Gastrocnemius medialis (tissue), 4 donors: Measurements from ENCODE around the gene PLAAT1.

Experiments
- POLR2A ChIP-seq, 2 donors: fragments of 450-650 bp; IDR thresholded peaks; one replicate each; pipeline ENCODE4 v1.6.1; 2017; ENCODE audit warnings: antibody characterized with exemption in 2 of 2, mild to moderate bottlenecking in 2 of 2, moderate library complexity in 2 of 2
- TF ChIP-seq, protein P1 (sequence below), 5 experiments: fragments of 450-650 bp in 3 of 5; fragments of 200-600 bp in 2 of 5; sonication (generic) in 2 of 5; IDR thresholded peaks in 4 of 5; conservative IDR thresholded peaks in 1 of 5; 1 replicate in 4 of 5; 2 replicates in 1 of 5; pipeline ENCODE4 v1.5.1; 2016 to 2019; ENCODE audit warnings: antibody characterized with exemption in 5 of 5, mild to moderate bottlenecking in 3 of 5, moderate library complexity in 3 of 5

DNA sequence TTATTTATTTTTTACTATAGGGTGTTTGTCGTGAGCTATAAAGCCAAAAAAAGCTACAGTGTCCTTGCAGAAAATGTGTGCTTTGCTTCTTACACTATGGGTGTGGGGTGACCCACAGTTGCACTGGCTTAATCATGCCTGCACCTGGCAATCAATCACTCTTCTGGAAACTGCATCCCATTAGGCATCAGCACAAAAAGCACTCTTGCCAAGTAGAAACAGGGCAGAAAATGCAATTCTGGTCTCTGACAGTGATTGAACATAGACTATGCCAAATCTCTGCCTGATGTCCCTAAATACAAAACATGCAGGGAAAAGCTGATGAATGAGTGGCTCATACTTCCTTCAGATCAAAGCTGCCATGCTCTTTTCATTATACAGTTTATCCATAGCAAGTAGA lies 30.4 kb upstream of the PLAAT1 start:
- TF ChIP-seq POLR2A (IDR thresholded peaks at IDR 0.05) = no peak
- TF ChIP-seq, protein P1, sequence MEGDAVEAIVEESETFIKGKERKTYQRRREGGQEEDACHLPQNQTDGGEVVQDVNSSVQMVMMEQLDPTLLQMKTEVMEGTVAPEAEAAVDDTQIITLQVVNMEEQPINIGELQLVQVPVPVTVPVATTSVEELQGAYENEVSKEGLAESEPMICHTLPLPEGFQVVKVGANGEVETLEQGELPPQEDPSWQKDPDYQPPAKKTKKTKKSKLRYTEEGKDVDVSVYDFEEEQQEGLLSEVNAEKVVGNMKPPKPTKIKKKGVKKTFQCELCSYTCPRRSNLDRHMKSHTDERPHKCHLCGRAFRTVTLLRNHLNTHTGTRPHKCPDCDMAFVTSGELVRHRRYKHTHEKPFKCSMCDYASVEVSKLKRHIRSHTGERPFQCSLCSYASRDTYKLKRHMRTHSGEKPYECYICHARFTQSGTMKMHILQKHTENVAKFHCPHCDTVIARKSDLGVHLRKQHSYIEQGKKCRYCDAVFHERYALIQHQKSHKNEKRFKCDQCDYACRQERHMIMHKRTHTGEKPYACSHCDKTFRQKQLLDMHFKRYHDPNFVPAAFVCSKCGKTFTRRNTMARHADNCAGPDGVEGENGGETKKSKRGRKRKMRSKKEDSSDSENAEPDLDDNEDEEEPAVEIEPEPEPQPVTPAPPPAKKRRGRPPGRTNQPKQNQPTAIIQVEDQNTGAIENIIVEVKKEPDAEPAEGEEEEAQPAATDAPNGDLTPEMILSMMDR (IDR thresholded peaks at IDR 0.05 in 4 of 5, conservative IDR thresholded peaks at IDR 0.05 in 1 of 5) = no peak
